Measurements from ENCODE around the gene ZNF837.

GRCh38 chr19:58395979-58396627, 15.3 kb upstream of the ZNF837 start:
- TF ChIP-seq AFF4 (CRISPR knock-in tag; IDR thresholded peaks at IDR 0.05; ENCODE audit: borderline replicate concordance): no peak
- TF ChIP-seq CTCF (IDR thresholded peaks at IDR 0.05): no peak
- no peak for TF ChIP-seq STAT6 (CRISPR knock-in tag; conservative IDR thresholded peaks at IDR 0.05; ENCODE audit: low read depth)
- TF ChIP-seq CREB1 (CRISPR knock-in tag; IDR thresholded peaks at IDR 0.05): no peak
- peak; percentile 40; the same call in 1 of the 2 replicates for TF ChIP-seq MAX (CRISPR knock-in tag; IDR thresholded peaks at IDR 0.05)
